ENCODE data around the gene SH3BGRL2. TPM values are rescaled to one million over a fixed set of nuclear protein-coding genes. Genes with fewer than 3 reads are reported as not detected.

SH3BGRL2 gene
- total and polyA plus RNA-seq, 2 of the 4 experiments (the other 2 are of a cell fraction): 2.4 to 5.6 TPM

DNA sequence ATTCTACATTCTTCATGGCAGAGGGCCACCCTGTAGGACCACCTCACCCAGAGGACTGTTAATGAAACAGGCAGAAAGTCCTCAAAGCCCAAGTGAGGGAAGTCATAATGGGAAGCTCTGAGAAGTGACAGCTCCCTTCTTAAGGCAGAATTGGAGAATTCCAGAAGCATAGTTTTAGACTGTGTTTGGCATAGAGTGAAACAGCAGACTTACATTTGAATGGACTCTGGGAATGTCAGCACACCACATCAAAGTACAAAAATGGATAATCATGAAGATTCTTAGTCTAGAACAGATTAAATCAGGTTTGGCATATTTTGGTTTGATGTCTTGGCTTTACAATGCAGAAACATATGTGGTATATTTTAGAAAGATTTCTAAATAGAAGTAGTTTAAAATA lies 17.9 kb downstream of the SH3BGRL2 start:
- Histone ChIP-seq H3K4me3 (ENCODE audit: insufficient read depth, low read depth, low read length) (no peak overlapping the region), H3K9ac (ENCODE audit: low read depth, low read length) (no peak overlapping the region), H2BK5ac (ENCODE audit: low read depth, low read length, poor library complexity, severe bottlenecking) (no peak overlapping the region), H3K36me3 (ENCODE audit: control insufficient read depth, insufficient read depth, low read length) (no peaks in the 10 kb centered on the region), H3K9me3 (ENCODE audit: control insufficient read depth, insufficient read depth, low read length) (no peaks in the 10 kb centered on the region), H4K8ac (ENCODE audit: low read depth in 2 of 2, low read length in 2 of 2) (no peak overlapping the region), H3K18ac (ENCODE audit: low read depth, low read length) (no peak overlapping the region), H3K4me2 (ENCODE audit: low read depth, low read length) (no peak overlapping the region), H2BK15ac (ENCODE audit: low read depth, low read length) (no peak overlapping the region), H3K79me1 (ENCODE audit: low read depth in 1 of 2, low read length in 2 of 2) (no peaks in the 10 kb centered on the region), H2AK9ac (replicated peaks; ENCODE audit: low read depth, low read length, poor library complexity) (no peak overlapping the region), H4K5ac (ENCODE audit: low read depth, low read length) (no peak overlapping the region), H3K9me1 (ENCODE audit: insufficient read depth, low read length) (no peaks in the 10 kb centered on the region), H2BK20ac (ENCODE audit: low read depth, low read length) (no peak overlapping the region), H4K91ac (ENCODE audit: insufficient read depth, low read depth, low read length) (no peak overlapping the region), H3K4me1 (ENCODE audit: control insufficient read depth, insufficient read depth, low read length) (no peaks in the 10 kb centered on the region), H3K27me3 (ENCODE audit: control insufficient read depth, insufficient read depth, low read length) (no peaks in the 10 kb centered on the region), H3K27ac (ENCODE audit: insufficient read depth, low read length) (no peak overlapping the region), H2AFZ (replicated peaks; ENCODE audit: low read length, poor library complexity) (no peak overlapping the region), H4K20me1 (ENCODE audit: insufficient read depth, low read length) (no peaks in the 10 kb centered on the region), H3K14ac (replicated peaks; ENCODE audit: low read depth, low read length) (no peak overlapping the region), H3K4ac (ENCODE audit: low read depth, low read length) (no peak overlapping the region), H2AK5ac (ENCODE audit: low read depth, low read length) (no peak overlapping the region), H3K23ac (ENCODE audit: low read depth, low read length) (no peak overlapping the region), H3K56ac (ENCODE audit: extremely low read depth, insufficient read depth, low read length) (no peak overlapping the region), H2BK120ac (ENCODE audit: low read depth, low read length) (no peak overlapping the region)
- intact Hi-C loops (cut with micrococcal nuclease) (no loop called here), in situ Hi-C loops (cut with MboI; ENCODE audit: low sequenced_read_pairs) (no loop called here), dilution Hi-C loops (cut with HindIII; ENCODE audit: low sequenced_read_pairs, unreplicated experiment) (no loop called here)
- ChIA-PET CTCF (interaction anchor here (0.6 kb wide), 1 partner anchor 10 kb away, joined by 3 read pairs; no protein-coding TSS in a partner anchor), POLR2A (ENCODE audit: unreplicated experiment) (no interaction called here)
- DNase-seq (no peak), ATAC-seq (ENCODE audit: low read depth) (no peak)
- TF ChIP-seq MAZ (IDR thresholded peaks at IDR 0.05; ENCODE audit: borderline replicate concordance, low read depth, low read length): no peak
- no peak for TF ChIP-seq SMC3 (IDR thresholded peaks at IDR 0.05; ENCODE audit: low read depth, low read length)
- TF ChIP-seq, protein P1, sequence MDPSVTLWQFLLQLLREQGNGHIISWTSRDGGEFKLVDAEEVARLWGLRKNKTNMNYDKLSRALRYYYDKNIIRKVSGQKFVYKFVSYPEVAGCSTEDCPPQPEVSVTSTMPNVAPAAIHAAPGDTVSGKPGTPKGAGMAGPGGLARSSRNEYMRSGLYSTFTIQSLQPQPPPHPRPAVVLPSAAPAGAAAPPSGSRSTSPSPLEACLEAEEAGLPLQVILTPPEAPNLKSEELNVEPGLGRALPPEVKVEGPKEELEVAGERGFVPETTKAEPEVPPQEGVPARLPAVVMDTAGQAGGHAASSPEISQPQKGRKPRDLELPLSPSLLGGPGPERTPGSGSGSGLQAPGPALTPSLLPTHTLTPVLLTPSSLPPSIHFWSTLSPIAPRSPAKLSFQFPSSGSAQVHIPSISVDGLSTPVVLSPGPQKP (IDR thresholded peaks at IDR 0.05; ENCODE audit: borderline replicate concordance, low read depth, low read length): no peak
- TF ChIP-seq POLR2A (IDR thresholded peaks at IDR 0.05; ENCODE audit: low read depth, low read length): no peak
- no peak for TF ChIP-seq CHD1 (IDR thresholded peaks at IDR 0.05; ENCODE audit: low read depth, low read length)
- TF ChIP-seq RAD21 (IDR thresholded peaks at IDR 0.05; ENCODE audit: low read length): no peak
- no peak for TF ChIP-seq BHLHE40 (IDR thresholded peaks at IDR 0.05; ENCODE audit: low read depth, low read length)
- no peak for TF ChIP-seq RFX5 (IDR thresholded peaks at IDR 0.05; ENCODE audit: low read depth, low read length)
- TF ChIP-seq MXI1 (IDR thresholded peaks at IDR 0.05; ENCODE audit: borderline replicate concordance, low read depth, low read length): no peak
- TF ChIP-seq CEBPB (IDR thresholded peaks at IDR 0.05; ENCODE audit: low read depth, low read length): no peak
- no peak for TF ChIP-seq NFE2L2 (IDR thresholded peaks at IDR 0.05; ENCODE audit: low read depth, low read length)
- TF ChIP-seq, protein P2, sequence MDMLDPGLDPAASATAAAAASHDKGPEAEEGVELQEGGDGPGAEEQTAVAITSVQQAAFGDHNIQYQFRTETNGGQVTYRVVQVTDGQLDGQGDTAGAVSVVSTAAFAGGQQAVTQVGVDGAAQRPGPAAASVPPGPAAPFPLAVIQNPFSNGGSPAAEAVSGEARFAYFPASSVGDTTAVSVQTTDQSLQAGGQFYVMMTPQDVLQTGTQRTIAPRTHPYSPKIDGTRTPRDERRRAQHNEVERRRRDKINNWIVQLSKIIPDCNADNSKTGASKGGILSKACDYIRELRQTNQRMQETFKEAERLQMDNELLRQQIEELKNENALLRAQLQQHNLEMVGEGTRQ (IDR thresholded peaks at IDR 0.05; ENCODE audit: low read depth, low read length): no peak
- no peak for TF ChIP-seq FOS (IDR thresholded peaks at IDR 0.05; ENCODE audit: low read depth, low read length)
- TF ChIP-seq, protein P3, sequence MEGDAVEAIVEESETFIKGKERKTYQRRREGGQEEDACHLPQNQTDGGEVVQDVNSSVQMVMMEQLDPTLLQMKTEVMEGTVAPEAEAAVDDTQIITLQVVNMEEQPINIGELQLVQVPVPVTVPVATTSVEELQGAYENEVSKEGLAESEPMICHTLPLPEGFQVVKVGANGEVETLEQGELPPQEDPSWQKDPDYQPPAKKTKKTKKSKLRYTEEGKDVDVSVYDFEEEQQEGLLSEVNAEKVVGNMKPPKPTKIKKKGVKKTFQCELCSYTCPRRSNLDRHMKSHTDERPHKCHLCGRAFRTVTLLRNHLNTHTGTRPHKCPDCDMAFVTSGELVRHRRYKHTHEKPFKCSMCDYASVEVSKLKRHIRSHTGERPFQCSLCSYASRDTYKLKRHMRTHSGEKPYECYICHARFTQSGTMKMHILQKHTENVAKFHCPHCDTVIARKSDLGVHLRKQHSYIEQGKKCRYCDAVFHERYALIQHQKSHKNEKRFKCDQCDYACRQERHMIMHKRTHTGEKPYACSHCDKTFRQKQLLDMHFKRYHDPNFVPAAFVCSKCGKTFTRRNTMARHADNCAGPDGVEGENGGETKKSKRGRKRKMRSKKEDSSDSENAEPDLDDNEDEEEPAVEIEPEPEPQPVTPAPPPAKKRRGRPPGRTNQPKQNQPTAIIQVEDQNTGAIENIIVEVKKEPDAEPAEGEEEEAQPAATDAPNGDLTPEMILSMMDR (conservative IDR thresholded peaks at IDR 0.05; ENCODE audit: low read depth, low read length): no peak
- TF ChIP-seq MAFK (IDR thresholded peaks at IDR 0.05; ENCODE audit: low read depth, low read length): no peak
- TF ChIP-seq RCOR1 (IDR thresholded peaks at IDR 0.05; ENCODE audit: insufficient replicate concordance, low read length): no peak
- no TSS peak for BruUV-seq (replicated peaks)

Data from IMR-90 (cell line).